HG03064 (cell line): ENCODE measurements around the gene EPB41L4B.
"Not testable (repeated sequence)": the region's sequence is repeated elsewhere in the genome, so short reads cannot be mapped to it uniquely, and the experiment has no call there.

Source experiments
- ATAC-seq: cut with Tn5 transposase; IDR thresholded peaks from one replicate; pipeline ENCODE4 v1.9.1; 2021; ENCODE audit warnings: low read depth; ENCODE audit not compliant: unreplicated experiment

EPB41L4B gene

DNA sequence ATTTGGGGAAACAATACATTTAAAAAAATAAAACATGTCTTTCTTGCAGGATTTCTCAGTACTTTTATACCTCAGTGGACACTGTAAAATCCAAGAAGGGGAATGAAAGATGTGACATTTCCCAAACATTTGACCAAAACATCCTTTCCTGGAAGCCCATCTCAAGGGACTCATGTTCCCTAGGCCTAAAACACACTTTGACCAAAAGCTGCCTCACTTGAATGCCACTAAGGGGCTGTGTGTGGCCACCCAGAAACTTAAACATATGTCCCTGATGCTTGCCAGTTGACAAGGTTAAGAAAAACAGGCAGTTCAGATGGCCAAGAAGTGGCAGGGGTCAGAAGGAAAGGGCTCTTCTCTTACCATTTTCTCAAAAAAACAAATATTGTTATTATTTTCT lies 73.6 kb downstream of the EPB41L4B start:
- no peak for ATAC-seq

DNA sequence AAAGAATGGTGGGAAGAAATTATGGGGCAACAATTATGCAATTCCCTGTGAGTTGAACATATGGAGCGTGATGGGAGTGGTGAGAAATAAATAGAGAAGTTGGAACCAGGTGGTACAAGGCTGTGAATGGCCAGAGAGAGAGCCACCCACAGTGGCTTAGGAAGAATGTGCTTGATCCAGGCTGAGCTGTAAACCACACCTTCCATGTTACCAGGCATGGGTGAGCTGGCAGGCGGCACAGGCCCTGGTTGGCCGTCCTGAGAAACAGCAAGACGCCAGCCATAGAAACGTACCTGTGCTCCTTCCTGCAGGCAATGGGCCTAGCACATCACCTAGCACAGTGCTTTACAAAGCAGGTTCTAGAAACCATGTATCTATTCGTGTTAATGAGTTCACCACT lies 74.3 kb downstream of the EPB41L4B start:
- ATAC-seq: no peak

DNA sequence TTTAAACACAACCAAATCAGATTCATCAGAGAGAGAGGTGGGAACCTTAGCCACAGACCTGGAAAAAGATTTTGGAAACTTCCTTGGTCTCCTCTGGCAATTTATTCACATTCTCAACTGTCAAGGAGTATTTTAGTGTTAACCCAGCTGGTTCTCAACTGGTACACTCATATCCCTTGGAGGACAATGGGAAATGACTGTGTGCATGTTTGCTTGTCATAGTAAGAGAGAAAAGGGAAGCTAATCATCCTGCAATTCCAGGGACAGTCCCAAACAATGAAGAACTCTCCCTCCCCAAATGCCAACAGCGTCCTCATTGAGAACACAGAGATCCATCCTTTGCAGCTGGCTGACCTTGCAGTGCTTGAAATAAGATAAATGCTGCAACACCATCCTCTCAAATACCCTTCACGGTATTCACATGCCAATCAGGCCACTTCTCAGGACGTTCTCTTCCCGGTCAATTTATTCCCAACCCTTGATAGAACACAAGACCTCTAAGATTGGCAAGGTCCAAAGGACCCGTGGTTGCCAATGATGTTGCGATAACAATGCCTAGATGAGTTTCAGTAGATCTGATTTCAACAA lies 75.5 kb downstream of the EPB41L4B start:
- ATAC-seq: no peak

DNA sequence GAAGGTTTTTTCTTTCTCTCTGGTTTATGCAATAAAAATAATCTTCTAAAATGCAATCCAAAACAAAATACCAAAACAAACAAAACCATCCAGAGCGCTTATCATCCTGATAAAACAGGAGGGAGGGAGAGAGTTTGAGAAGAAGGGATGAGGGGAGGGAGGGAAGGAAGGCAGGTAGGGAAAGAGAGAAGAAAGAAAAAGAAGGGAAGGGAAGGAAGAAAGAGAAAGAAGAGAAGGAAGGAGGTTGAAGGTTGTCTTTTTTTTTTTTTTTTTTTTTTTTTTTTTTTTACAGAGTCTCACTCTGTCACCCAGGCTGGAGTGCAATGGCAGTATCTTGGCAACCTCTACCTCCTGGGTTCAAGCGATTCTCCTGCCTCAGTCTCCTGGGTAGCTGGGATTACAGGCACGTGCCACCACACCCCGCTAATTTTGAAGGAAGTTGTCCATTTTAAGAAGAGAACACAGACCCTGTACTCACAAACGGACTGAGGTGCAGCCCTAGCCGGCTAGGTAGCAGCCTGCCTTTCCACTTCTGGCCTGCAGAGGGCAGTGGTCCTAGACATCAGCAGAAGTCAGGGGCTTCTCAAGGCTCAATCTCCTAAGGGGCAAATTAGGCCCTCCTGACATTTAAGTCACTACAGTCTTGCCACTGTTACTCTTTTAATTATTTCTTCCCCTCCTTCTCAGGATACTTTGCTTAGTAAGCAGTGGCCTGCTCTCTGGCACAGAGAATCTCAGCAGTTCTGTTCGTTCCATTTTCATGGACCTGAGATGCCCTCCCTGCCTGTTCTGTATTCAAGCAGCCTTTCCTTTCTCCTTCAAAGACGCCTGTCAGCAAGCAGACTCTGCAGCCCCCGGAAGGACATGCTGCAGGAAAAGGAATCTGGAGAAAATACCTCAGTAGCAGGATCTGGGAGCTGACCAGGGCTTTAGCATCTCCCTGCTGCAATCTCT lies 76.4 kb downstream of the EPB41L4B start:
- ATAC-seq: peak; percentile 94

DNA sequence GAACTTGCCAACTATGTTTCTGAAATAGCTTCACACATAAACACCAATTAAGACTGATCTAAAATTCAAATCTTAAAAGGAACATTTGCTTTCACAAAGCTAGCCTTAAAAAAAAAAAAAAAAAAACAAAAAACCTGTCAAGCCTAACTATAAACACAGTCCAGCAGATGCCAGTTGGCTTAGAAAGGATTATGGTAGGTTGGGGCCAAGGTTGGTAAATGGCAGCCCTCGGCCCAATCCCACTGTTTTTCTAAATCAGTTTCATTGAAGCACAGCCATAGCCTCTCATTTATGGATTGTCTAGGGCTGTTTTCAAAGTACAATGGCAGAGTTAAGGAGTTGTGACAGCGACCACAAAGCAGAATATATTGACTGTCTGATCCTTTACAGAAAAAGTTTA lies 78.1 kb downstream of the EPB41L4B start:
- ATAC-seq: no peak

DNA sequence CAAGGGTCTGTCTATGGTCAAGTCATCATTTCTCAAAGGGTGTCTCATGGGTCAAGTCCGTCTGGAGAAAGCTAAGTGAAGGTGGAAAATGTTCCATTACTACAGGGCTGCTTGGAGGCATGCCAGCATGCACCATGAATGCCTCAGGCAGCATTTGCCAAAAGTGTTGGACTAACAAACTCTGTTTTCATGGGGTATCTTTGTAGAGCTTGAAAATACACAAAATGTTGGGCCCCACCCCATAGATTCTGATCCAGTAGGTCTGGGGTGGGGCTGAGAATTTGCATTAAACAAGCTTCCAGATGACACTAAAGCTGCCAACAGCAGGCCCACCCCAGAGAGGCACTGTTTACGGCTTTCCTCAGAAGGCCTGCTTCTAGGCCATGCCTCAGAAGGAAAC lies 78.8 kb downstream of the EPB41L4B start:
- ATAC-seq: no peak

DNA sequence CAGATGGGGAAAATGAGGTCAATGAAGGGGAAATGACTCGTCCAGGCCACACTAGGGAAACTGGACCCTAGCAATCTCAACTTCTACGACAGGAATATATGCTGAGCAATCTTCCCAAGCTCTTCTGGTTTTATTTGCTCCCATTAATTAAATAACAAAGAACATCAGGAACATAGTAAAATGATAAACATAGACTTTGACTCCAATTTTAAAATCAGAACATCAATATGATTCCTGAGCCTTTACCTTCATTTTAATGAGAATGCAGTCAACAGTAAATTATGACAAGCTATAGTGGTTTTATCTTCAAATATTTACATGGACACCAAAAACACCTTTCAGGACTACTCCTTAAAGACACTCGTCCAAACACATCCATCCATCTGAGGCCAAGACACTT lies 79.7 kb downstream of the EPB41L4B start:
- ATAC-seq: no peak

DNA sequence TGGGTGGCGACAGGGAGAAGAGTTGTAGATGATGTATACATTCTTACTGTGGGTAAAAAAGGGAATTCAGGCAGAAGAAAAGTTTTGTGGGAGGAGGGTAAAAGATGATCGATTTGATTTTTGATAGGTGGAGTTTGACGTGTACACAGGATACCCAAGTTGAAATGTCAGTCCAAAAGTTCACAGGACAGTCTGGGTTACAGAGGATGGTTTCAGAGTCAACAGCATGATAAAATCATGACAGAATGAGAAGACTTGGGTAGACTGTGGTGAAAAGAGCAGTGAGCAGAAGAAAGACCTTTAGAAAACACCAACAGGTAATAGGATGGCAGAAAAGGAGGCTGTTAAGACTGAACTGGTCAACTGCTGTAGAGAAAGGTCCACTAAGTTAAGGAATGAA lies 81.6 kb downstream of the EPB41L4B start:
- no peak for ATAC-seq

DNA sequence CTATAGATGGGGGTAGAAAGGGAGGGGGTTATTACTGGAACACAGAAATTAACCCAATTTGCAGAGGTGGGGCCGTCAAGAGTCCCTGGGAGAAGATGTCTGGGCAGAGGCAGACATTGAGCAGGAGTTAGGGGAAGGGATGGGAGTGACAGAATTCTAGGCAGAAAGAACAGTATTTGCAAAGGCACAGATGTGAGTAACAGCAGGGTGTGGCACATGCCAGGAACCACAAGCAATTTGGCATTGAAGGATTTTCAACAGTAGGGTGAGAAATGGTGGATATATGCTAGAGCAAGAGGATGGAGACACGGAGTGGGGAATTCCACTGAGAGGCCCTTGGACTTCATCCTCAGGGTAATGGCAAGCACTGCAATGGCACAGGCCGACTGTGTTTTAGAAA lies 82.2 kb downstream of the EPB41L4B start:
- ATAC-seq: no peak

DNA sequence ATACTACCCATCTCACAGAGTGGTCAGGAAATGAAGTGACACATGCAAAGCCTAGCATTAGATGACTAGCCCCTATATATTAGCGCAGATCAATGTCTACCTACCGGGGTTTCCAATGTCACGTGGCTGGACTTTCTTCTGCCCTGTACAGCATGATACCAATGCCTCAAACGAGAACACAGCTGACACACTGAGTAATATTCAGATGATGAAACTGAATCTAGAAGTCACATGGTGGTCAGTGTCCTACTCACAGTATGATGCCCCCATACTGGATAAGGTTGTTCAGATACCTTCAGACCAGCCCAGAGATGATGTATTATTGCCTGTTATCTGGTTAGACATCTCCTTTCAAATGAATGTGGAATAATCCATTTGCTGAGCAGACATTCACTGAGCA lies 82.7 kb downstream of the EPB41L4B start:
- no peak for ATAC-seq

DNA sequence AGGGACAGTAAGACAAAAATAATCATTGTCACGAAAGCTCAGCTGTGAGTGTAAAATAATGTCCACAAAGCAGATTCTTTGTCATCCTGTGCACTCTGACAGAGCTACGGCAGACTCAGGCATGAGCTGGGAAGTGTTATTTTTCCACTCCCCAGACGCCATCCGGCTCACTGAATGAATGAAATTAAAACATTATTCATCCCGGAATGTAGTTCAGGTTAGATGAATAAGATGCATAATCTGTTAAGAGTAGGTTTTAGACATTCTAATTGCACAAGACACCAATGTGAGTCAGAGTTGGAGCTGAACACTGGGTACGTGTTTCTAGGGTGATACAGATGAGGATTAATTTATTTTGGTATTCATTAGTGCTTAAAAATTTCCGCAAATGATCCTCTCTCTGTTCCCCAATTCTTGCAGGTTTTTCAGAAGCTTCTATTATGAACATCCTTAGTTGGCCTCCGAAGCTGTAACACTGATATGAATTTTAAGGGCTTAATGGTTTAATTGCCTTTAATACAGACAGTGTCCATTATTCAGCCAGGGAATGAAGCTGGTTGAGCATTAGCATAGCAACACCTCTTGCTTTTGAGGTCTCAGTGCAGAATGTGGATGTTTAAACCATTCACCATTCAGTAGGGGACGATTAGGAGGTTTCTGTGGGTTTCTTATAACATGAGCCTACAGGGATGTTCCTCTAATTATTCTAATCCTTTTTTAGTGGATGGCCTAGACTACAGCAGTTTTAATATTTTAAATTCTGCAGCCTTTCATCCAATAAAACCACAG lies 88.2 kb downstream of the EPB41L4B start:
- ATAC-seq: no peak

DNA sequence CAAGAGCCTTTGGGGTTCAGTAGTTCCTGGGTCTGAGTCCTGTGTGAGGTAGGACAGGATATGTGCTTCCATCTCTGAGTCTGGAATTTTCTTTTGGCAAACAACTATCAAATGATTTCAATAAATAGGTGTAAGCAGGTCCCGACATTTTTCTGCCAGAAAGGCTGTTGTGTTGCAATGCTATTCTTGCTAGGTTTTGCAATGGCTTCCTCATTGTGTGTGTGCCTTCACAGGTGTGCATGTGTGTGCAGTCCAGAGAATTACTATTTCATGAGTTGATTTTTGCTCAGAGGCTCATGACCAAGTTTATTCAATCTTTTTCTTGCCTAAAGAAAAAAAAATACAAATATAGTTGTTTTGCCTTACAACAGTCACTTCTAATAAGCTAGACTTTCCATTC lies 89.3 kb downstream of the EPB41L4B start:
- ATAC-seq: no peak

DNA sequence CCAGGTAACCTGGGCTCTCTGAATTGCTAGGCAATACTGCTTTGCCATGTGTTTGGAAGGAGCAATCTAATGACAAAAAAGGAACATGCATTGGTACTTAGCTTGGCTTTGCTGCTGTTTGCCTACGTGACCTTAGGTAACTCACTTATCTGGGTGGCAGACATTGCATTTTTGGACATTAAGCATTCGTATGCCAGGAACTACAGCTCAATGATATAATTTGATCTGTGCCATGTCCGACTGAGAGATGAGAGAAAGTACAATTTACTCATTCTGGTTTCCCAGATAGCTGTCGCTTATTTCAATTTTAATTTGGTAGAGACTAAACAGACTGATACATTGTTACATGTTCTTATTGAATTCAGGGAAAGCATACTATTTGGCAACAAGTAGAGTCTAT lies 90.6 kb downstream of the EPB41L4B start:
- ATAC-seq: no peak

DNA sequence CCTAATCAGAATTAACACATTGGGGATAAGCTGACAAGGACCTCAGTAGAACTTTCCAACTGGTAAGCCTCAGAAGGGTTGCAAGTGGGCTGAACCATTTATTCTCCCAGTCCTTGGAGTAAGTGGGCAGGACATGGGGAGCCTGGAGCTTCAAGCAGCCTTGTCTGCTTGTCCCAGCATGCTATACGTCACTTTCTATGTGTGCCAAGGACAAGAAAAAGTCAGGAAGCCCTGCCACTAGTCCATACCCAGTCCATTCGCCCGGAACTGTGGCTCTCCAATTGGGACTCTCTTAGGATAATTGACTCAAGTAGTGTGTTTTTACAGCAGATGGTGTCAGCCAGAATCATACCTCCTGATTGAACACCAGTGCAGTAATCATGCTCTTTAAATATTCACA lies 91.2 kb downstream of the EPB41L4B start:
- ATAC-seq: no peak

DNA sequence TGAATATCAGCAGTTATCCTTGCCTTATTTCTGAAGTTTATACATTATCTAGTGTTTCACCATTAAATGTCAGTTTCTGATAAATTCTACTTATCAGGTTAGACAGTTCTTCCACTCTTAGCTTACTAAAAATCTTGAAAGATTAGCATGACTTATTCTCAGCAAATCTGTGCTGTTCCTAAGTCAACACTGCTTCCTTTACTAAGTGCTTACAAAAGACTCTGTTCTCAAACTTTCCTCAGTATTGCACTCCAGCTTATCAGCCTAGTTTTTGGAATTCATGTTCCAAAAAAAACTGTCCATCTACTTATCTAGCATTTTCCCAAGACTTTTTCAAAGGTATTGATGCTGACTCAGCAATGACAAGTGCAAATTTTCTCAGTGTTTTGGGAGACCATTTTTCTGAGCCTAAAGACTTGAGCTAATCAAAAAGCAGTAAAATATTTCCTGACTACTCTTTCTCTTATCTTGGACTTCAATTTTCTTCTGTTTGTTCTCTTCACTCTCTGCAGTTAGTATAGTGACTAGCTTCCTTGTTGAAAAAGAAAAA lies 92.7 kb downstream of the EPB41L4B start:
- no peak for ATAC-seq

DNA sequence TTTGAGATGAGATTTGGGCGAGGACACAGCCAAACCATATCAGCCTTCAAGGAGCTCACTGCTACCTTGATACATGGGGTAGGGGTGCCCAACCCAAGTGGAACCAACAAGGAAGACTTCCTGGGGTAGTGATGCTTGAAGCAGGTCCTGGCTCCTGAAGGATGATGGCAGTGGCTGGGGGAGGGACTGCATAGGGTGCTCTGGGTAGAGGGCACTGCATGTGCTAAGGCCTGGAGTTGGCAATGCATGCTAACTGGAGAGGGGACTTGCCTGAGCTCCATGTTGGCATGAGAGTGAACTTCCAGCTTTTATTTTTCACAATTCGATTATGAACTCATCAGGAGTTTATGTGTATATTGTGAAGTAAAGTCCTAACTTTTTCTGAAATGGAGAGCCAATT lies 95.2 kb downstream of the EPB41L4B start:
- no peak for ATAC-seq

DNA sequence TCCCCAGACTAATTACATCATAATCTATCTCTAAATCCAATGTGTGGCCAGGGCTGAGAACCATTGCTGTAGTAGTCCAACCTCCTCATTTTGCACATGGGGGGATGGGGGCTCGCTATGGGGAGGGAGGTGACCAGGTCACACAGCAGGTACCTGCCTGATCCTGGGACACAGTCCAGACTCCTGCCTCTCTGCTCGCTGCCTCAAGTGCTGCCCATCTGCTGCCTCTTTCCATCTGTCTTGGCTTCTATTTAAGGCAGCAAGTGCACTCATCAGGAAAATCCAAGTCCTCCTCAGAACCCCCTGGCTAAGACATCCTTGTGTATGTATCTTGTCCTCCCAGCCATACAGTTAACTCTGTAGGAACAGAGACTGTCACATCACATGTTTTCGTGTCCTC lies 96.1 kb downstream of the EPB41L4B start:
- no peak for ATAC-seq

DNA sequence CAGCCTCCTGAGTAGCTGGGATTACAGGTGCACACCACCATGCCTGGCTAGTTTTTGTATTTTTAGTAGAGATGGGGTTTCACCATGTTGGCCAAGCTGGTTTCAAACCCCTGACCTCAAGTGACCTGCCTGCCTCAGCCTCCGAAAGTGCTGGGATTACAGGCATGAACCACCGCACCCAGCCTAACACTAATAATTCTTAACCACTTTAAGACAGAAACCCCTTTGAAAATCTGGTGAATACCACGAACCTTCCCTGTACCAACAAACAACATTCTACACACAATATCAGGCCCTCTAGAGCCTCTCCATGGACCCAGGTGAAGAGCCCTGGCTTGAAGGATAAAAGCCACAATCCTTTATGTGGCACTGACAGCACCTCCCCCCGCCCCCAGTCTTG lies 102.6 kb downstream of the EPB41L4B start:
- ATAC-seq: not testable (repeated sequence)

DNA sequence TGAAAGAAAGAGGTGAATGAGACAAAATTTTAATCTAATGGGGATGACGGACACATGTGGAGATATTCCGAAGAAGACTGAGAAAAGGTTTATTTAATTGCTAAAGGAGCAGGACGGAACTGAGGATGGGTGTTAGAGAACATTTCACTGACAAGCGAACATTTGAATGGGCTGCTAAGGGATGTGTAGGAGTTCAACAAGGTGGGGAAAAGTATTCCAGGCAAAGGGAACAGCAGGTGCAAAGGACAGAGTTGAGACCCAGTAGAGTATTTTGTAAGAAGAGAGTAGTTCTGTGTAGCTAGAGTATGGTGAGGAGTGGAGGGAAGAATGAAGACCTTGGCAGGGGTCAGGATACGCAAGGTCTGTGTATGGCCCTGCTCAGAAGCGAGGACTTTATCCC lies 106.4 kb downstream of the EPB41L4B start:
- ATAC-seq: no peak

DNA sequence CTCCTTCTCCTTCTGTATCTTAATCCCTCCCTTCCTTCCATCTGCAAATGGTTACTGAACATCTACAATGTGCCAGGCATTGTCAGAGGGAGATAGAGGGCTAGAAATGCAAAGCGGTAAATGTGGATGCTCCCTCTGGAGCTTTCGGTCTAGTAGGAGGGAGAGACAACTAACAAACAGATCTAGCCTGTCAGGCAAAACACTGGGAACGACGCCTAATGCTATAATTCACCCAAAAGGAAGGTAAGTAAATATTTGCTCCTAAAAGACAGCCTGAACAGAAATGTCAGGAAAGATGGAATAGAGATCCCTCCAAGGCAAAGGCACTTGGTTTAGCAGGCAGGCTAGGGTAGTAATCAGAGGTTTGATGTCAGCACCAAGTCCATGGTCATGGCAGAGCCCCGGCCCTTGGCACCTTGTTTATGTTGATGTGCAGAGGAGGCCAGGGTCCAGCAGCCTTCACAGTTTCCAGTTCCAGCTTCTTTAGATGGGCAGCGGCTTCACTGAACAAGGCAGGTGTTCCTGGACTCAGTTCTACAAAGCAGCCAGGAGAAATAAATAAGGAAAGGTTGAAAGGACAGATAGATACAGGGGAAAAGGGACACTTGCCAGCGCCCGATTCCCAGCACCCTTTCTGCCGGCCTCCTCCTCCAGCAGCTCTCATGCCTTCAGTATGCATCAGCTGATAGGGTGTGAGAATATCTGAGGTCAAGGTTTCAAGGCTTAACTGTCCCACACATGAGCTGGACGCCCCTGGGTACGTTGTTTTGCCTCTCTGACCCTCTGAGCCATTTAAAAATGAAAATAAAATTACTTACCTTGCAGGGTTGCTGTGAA lies 107.4 kb downstream of the EPB41L4B start:
- no peak for ATAC-seq
